A673 (cell line): Measurements from ENCODE around the gene MAP4K4. TPM values are rescaled to one million over a fixed set of nuclear protein-coding genes. Genes with fewer than 3 reads are reported as not detected.
A peak's percentile ranks its signal among the peaks of the same experiment; 100 is the strongest.

Source experiments
- BruUV-seq: library from RNA; stranded (reverse); fragments of 400-500 nt; replicated peaks from 2 replicates; lab custom pipeline; 2021; lab: Mats Ljungman, UMichigan
- CTCF ChIA-PET: fragments of 300-600 bp; sonication (Branson Sonifier 250); formaldehyde crosslinking; loops from one replicate; lab custom pipeline; 2022; ENCODE audit warnings: antibody characterized with exemption; lab: Charles Lee
- POLR2A ChIA-PET: fragments of 300-600 bp; sonication (Branson Sonifier 250); formaldehyde crosslinking; loops from one replicate; lab custom pipeline; 2022; ENCODE audit warnings: antibody characterized with exemption; ENCODE audit not compliant: low non-redundant PET; lab: Charles Lee
- DNase-seq: peaks from one replicate; pipeline ENCODE4 v3.0.0-alpha.2; 2015; ENCODE audit warnings: low spot score
- H3K27ac ChIP-seq: fragments of 200-600 bp; sonication (generic); 2 replicates; pipeline ENCODE4 v1.5.1; 2016; ENCODE audit warnings: mixed run types, low read depth, mild to moderate bottlenecking, mixed read lengths, antibody characterized with exemption, low read length; ENCODE audit not compliant: poor library complexity, severe bottlenecking
- H3K27me3 ChIP-seq: fragments of 200-600 bp; sonication (generic); replicated peaks from 2 replicates; pipeline ENCODE4 v1.6.1; 2017; ENCODE audit warnings: mixed run types, low read depth, mild to moderate bottlenecking, mixed read lengths, antibody characterized with exemption, low read length; ENCODE audit not compliant: insufficient read depth, poor library complexity
- H3K36me3 ChIP-seq: fragments of 200-600 bp; sonication (generic); 2 replicates; pipeline ENCODE4 v1.6.1; 2016; ENCODE audit warnings: mixed run types, mild to moderate bottlenecking, mixed read lengths, antibody characterized with exemption, low read length; ENCODE audit not compliant: insufficient read depth, poor library complexity, severe bottlenecking
- H3K4me1 ChIP-seq: fragments of 200-600 bp; sonication (generic); 2 replicates; pipeline ENCODE4 v1.6.1; 2017; ENCODE audit warnings: mixed run types, mild to moderate bottlenecking, mixed read lengths, antibody characterized with exemption, low read length; ENCODE audit not compliant: insufficient read depth, poor library complexity, severe bottlenecking
- H3K4me3 ChIP-seq: fragments of 200-600 bp; sonication (generic); 2 replicates; pipeline ENCODE4 v1.5.1; 2016; ENCODE audit warnings: low read depth, mixed run types, mild to moderate bottlenecking, mixed read lengths, low read length; ENCODE audit not compliant: poor library complexity, severe bottlenecking
- H3K9me3 ChIP-seq: fragments of 200-600 bp; sonication (generic); 2 replicates; pipeline ENCODE4 v1.6.1; 2016; ENCODE audit warnings: mixed run types, low read depth, mild to moderate bottlenecking, mixed read lengths, antibody characterized with exemption, low read length; ENCODE audit not compliant: poor library complexity, severe bottlenecking
- EZH2 ChIP-seq: fragments of 200-600 bp; sonication (generic); IDR thresholded peaks from 2 replicates; pipeline ENCODE4 v1.6.1; 2017; ENCODE audit warnings: borderline replicate concordance, low read depth, mild to moderate bottlenecking, mixed read lengths, antibody characterized with exemption, low read length; ENCODE audit not compliant: poor library complexity, severe bottlenecking
- intact Hi-C: fragments of 100-400 bp; cut with micrococcal nuclease; formaldehyde crosslinking; loops from one replicate; pipeline ENCODE4 v1.10.0; 2022; ENCODE audit not compliant: unreplicated experiment
- total RNA-seq: library from RNA; stranded (reverse); gene quantifications from 2 replicates; pipeline ENCODE4 v1.2.3, GENCODE V29; 2021
- TF ChIP-seq, protein P1 (sequence below): fragments of 300-800, 200-600 bp; sonication (generic); conservative IDR thresholded peaks from 2 replicates; pipeline ENCODE4 v1.5.1; 2017; ENCODE audit warnings: low read depth, mild to moderate bottlenecking, antibody characterized with exemption, low read length, moderate library complexity, mixed read lengths

MAP4K4 gene
- total RNA-seq, 1 experiment from 2014 or later, result 157 TPM

DNA sequence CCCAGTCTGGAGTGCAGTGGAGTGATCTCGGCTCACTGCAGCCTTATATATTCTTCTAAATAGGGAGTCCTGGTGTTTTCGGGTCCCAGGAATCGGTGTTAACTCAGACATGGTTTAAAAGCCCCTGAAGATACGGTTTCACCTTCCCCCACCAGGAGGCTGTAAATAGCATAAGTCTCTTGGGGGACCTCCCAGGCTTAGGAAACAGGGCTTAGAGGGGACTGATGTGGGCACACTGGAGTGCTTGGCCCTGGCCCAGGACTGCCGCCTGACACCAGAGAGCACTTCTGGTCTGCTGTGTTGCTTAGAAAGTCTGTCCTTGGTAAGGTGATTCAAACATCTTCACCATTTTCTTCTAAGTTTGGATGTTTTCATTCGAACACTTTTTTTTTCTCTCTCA lies 39.7 kb upstream of the MAP4K4 start:
- POLR2A ChIA-PET, result no interaction called here
- H3K27me3 ChIP-seq, result no peaks in the 10 kb centered on the region
- H3K9me3 ChIP-seq, result no peaks in the 10 kb centered on the region
- CTCF ChIA-PET, result no interaction called here
- TF ChIP-seq EZH2, result no peak
- TF ChIP-seq, protein P1, sequence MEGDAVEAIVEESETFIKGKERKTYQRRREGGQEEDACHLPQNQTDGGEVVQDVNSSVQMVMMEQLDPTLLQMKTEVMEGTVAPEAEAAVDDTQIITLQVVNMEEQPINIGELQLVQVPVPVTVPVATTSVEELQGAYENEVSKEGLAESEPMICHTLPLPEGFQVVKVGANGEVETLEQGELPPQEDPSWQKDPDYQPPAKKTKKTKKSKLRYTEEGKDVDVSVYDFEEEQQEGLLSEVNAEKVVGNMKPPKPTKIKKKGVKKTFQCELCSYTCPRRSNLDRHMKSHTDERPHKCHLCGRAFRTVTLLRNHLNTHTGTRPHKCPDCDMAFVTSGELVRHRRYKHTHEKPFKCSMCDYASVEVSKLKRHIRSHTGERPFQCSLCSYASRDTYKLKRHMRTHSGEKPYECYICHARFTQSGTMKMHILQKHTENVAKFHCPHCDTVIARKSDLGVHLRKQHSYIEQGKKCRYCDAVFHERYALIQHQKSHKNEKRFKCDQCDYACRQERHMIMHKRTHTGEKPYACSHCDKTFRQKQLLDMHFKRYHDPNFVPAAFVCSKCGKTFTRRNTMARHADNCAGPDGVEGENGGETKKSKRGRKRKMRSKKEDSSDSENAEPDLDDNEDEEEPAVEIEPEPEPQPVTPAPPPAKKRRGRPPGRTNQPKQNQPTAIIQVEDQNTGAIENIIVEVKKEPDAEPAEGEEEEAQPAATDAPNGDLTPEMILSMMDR, result no peak
- H3K4me3 ChIP-seq, result no peak overlapping the region
- peak; percentile 26 for DNase-seq
- H3K27ac ChIP-seq, result no peak overlapping the region
- no TSS peak for BruUV-seq
- intact Hi-C loops, result no loop called here
- peaks cover 4% of the 10 kb centered on the region for H3K4me1 ChIP-seq
- no peaks in the 10 kb centered on the region for H3K36me3 ChIP-seq

DNA sequence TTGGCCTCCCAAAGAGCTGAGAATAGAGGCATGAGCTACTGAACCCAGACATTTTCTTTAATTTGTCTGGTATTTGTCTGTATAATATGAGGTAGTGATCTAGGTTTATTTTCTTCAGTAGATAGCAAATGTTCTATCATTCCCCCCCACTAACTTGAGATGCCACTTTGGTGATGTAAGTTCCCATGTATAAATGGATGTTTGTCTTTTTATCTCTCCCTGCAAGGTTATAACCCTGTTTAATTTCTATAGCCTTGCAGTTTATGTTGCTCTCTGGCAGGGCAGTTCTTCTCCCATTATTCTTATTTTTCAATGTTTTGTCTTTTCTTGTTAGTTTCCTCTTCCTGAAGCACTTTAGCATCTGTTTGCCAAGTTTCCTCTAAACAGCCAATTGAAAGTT lies 39.1 kb upstream of the MAP4K4 start:
- Histone ChIP-seq H3K36me3 (no peaks in the 10 kb centered on the region), H3K4me3 (no peak overlapping the region), H3K9me3 (no peaks in the 10 kb centered on the region), H3K27ac (no peak overlapping the region), H3K27me3 (no peaks in the 10 kb centered on the region), H3K4me1 (peaks cover 4% of the 10 kb centered on the region)
- intact Hi-C loops, result no loop called here
- no TSS peak for BruUV-seq
- no peak for TF ChIP-seq EZH2
- TF ChIP-seq, protein P1, result no peak
- DNase-seq, result peak; percentile 19
- CTCF ChIA-PET, result no interaction called here
- POLR2A ChIA-PET, result no interaction called here

DNA sequence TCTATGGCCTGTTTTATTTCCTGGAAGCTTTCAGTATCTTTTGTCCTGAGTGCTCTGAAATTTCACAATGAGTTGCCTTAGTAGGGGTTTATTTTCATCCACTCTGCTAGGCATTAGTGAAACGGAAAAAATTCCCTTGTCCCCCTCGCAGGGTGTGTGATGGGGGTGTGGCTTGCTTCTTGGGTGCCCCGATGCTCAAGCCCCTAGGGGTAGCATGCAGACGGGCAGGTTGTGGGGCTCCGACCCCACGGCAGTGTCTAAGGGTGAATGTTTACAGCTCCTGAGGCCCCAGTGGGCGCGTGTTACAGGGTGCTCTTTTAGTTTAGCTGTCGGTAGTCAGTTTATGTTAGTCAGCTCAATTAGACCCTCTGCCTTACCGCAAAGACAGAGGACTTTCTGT lies 32.2 kb upstream of the MAP4K4 start:
- POLR2A ChIA-PET, result no interaction called here
- no peaks in the 10 kb centered on the region for H3K36me3 ChIP-seq
- intact Hi-C loops, result no loop called here
- no peak overlapping the region for H3K27ac ChIP-seq
- no peak for DNase-seq
- TF ChIP-seq, protein P1, result no peak
- TF ChIP-seq EZH2, result no peak
- H3K4me3 ChIP-seq, result no peak overlapping the region
- CTCF ChIA-PET, result no interaction called here
- no TSS peak for BruUV-seq
- no peaks in the 10 kb centered on the region for H3K4me1 ChIP-seq
- no peaks in the 10 kb centered on the region for H3K27me3 ChIP-seq
- H3K9me3 ChIP-seq, result no peaks in the 10 kb centered on the region
